GM23338 (cell line): ENCODE results near the gene TUBB3. TPM values are rescaled to one million over a fixed set of nuclear protein-coding genes. Genes with fewer than 3 reads are reported as not detected.

ENCODE experiments used
- ATAC-seq: fragments of 200-7000 bp; cut with Tn5 transposase; 3 replicates; pipeline ENCODE4 v1.9.1; 2020
- DNase-seq: peaks from one replicate; pipeline ENCODE4 v3.0.0-alpha.2; 2015; ENCODE audit warnings: low spot score
- H2AFZ ChIP-seq: fragments of 200-600 bp; sonication (generic); 2 replicates; pipeline ENCODE4 v1.8.0; 2016; ENCODE audit warnings: antibody characterized with exemption, mild to moderate bottlenecking, moderate library complexity
- H3F3A ChIP-seq: fragments of 200-600 bp; sonication (generic); replicated peaks from 2 replicates; pipeline ENCODE4 v1.8.0; 2017; ENCODE audit warnings: antibody characterized with exemption, mixed run types, low read depth
- H3K27ac ChIP-seq: fragments of 200-600 bp; sonication (generic); 2 replicates; pipeline ENCODE4 v1.6.1; 2016; ENCODE audit warnings: low read depth
- H3K27me3 ChIP-seq: fragments of 200-600 bp; sonication (generic); 2 replicates; pipeline ENCODE4 v1.8.0; 2016; ENCODE audit warnings: mild to moderate bottlenecking, mixed run types, moderate library complexity; ENCODE audit not compliant: insufficient read depth
- H3K36me3 ChIP-seq: fragments of 200-600 bp; sonication (generic); 2 replicates; pipeline ENCODE4 v1.8.0; 2016; ENCODE audit warnings: mild to moderate bottlenecking; ENCODE audit not compliant: insufficient read depth
- H3K4me1 ChIP-seq: fragments of 200-600 bp; sonication (generic); 2 replicates; pipeline ENCODE4 v1.8.0; 2016; ENCODE audit warnings: mild to moderate bottlenecking, moderate library complexity; ENCODE audit not compliant: insufficient read depth
- H3K4me2 ChIP-seq: fragments of 200-600 bp; sonication (generic); 2 replicates; pipeline ENCODE4 v1.7.1; 2017; ENCODE audit warnings: mixed run types
- H3K4me3 ChIP-seq: fragments of 200-600 bp; sonication (generic); 2 replicates; pipeline ENCODE4 v1.6.1; 2016; ENCODE audit warnings: mixed run types
- H3K79me2 ChIP-seq: fragments of 200-600 bp; sonication (generic); replicated peaks from 2 replicates; pipeline ENCODE4 v1.8.0; 2017; ENCODE audit warnings: mild to moderate bottlenecking; ENCODE audit not compliant: insufficient read depth
- H3K9me2 ChIP-seq: fragments of 200-600 bp; sonication (generic); 2 replicates; pipeline ENCODE4 v1.8.0; 2017; ENCODE audit not compliant: insufficient read depth
- H4K20me1 ChIP-seq: fragments of 200-600 bp; sonication (generic); replicated peaks from 2 replicates; pipeline ENCODE4 v1.8.0; 2017; ENCODE audit warnings: mild to moderate bottlenecking; ENCODE audit not compliant: insufficient read depth
- H3K27ac Mint-ChIP-seq: 2 replicates; pipeline ENCODE4 v1.8.0; 2020; ENCODE audit warnings: inconsistent platforms, mild to moderate bottlenecking, moderate library complexity, mixed read lengths
- H3K27me3 Mint-ChIP-seq: 3 replicates; pipeline ENCODE4 v1.8.0; 2022; ENCODE audit warnings: low read depth, mild to moderate bottlenecking, moderate library complexity, mixed read lengths, inconsistent platforms; ENCODE audit not compliant: insufficient read depth, poor library complexity
- H3K36me3 Mint-ChIP-seq: 3 replicates; pipeline ENCODE4 v1.8.0; 2021; ENCODE audit warnings: low read depth, mild to moderate bottlenecking, inconsistent platforms, moderate library complexity, mixed read lengths
- H3K4me1 Mint-ChIP-seq: 3 replicates; pipeline ENCODE4 v1.8.0; 2020; ENCODE audit warnings: mild to moderate bottlenecking, inconsistent platforms, mixed read lengths
- H3K4me3 Mint-ChIP-seq: 3 replicates; pipeline ENCODE4 v1.8.0; 2021; ENCODE audit warnings: moderate library complexity, mild to moderate bottlenecking, inconsistent platforms, mixed read lengths
- H3K9me3 Mint-ChIP-seq: 3 replicates; pipeline ENCODE4 v1.8.0; 2020; ENCODE audit warnings: moderate library complexity, mild to moderate bottlenecking, inconsistent platforms, mixed read lengths
- CREB1 ChIP-seq: fragments of 250-450 bp; sonication (Bioruptor Pico); IDR thresholded peaks from 2 replicates; pipeline ENCODE4 v1.5.0; 2020; ENCODE audit warnings: low read depth, mild to moderate bottlenecking, moderate library complexity
- CTCF ChIP-seq, 2 experiments: fragments of 200-600 bp in 1 of 2; sonication (generic) in 1 of 2; conservative IDR thresholded peaks; 2 replicates each; pipeline versions ENCODE4 v1.5.1 to v1.6.1; 2016 to 2017; ENCODE audit warnings: antibody characterized with exemption in 2 of 2, low read depth in 2 of 2, mild to moderate bottlenecking in 2 of 2, moderate library complexity in 1 of 2
- ETS1 ChIP-seq: IDR thresholded peaks from 2 replicates; pipeline ENCODE4 v1.6.1; 2016; ENCODE audit warnings: antibody characterized with exemption
- EZH2 ChIP-seq: fragments of 200-600 bp; sonication (generic); IDR thresholded peaks from one replicate; pipeline ENCODE4 v1.8.0; 2017; ENCODE audit warnings: antibody characterized with exemption, mild to moderate bottlenecking, low read depth; ENCODE audit not compliant: unreplicated experiment
- EZH2phosphoT487 ChIP-seq: fragments of 200-600 bp; sonication (generic); IDR thresholded peaks from one replicate; pipeline ENCODE4 v1.8.1; 2018; ENCODE audit warnings: antibody characterized with exemption; ENCODE audit not compliant: unreplicated experiment
- JUNB ChIP-seq: IDR thresholded peaks from one replicate; pipeline ENCODE4 v1.6.1; 2016; ENCODE audit warnings: antibody characterized with exemption; ENCODE audit not compliant: unreplicated experiment
- NANOG ChIP-seq: IDR thresholded peaks from 2 replicates; pipeline ENCODE4 v1.6.1; 2016; ENCODE audit warnings: antibody characterized with exemption, borderline replicate concordance
- POLR2AphosphoS5 ChIP-seq: IDR thresholded peaks from 2 replicates; pipeline ENCODE4 v1.6.1; 2016; ENCODE audit warnings: antibody characterized with exemption, low read depth
- REST ChIP-seq: IDR thresholded peaks from one replicate; pipeline ENCODE4 v1.6.1; 2018; ENCODE audit warnings: antibody characterized with exemption; ENCODE audit not compliant: unreplicated experiment
- STAT1 ChIP-seq: IDR thresholded peaks from one replicate; pipeline ENCODE4 v1.6.1; 2016; ENCODE audit warnings: antibody characterized with exemption; ENCODE audit not compliant: unreplicated experiment
- ZNF114 ChIP-seq: fragments of 250-450 bp; sonication (Bioruptor Pico); IDR thresholded peaks from 2 replicates; pipeline ENCODE4 v1.5.0; 2020; ENCODE audit warnings: mild to moderate bottlenecking, moderate library complexity
- ZNF331 ChIP-seq: fragments of 250-450 bp; sonication (Bioruptor Pico); IDR thresholded peaks from 2 replicates; pipeline ENCODE4 v1.5.0; 2020; ENCODE audit warnings: low read depth, mild to moderate bottlenecking, moderate library complexity
- ZNF462 ChIP-seq: fragments of 250-450 bp; sonication (Bioruptor Pico); IDR thresholded peaks from 2 replicates; pipeline ENCODE4 v1.5.0; 2020; ENCODE audit warnings: mild to moderate bottlenecking, moderate library complexity
- polyA plus RNA-seq: library from polyadenylated mRNA; unstranded; fragments of >200 nt; fragmentation: Nextera tagmentation; extraction: Ambion mirVana; gene quantifications from 2 replicates; pipeline ENCODE4 v1.2.1, GENCODE V29; 2016
- total RNA-seq: library from RNA; depleted of rRNA; stranded (reverse); fragments of >200 nt; shearing (Covaris generic); gene quantifications from 2 replicates; pipeline ENCODE4 v1.2.3, GENCODE V29; 2014

Gene TUBB3
- total and polyA plus RNA-seq, 2 experiments from 2014 or later = 149 to 443 TPM

- DNase-seq (no peak), ATAC-seq (no peak)
- Histone ChIP-seq H3K79me2 (no peaks in the 10 kb centered on the region), H3K4me3 (no peak overlapping the region), H4K20me1 (no peaks in the 10 kb centered on the region; the same call in 1 of the 2 replicates), H3K36me3 (no peaks in the 10 kb centered on the region), H3K4me1 (no peaks in the 10 kb centered on the region), H3K9me2 (no peaks in the 10 kb centered on the region), H3K27ac (no peak overlapping the region), H2AFZ (no peak overlapping the region), H3K4me2 (no peak overlapping the region), H3F3A (no peaks in the 10 kb centered on the region), H3K27me3 (no peaks in the 10 kb centered on the region)
- H3K36me3 Mint-ChIP-seq = peaks cover 29% of the 10 kb centered on the region
- no peak overlapping the region for H3K27ac Mint-ChIP-seq
- no peak for TF ChIP-seq CREB1 (CRISPR knock-in tag)
- no peak for TF ChIP-seq JUNB
- no peak for TF ChIP-seq ZNF114
- TF ChIP-seq ZNF462 = no peak
- TF ChIP-seq CTCF (conservative IDR thresholded peaks at IDR 0.05; ENCODE audit: low read depth in 2 of 2) = no peak
- TF ChIP-seq STAT1 = no peak
- TF ChIP-seq REST = no peak
- TF ChIP-seq ZNF331 (CRISPR knock-in tag) = no peak
- no peak for TF ChIP-seq EZH2
- no peak for TF ChIP-seq ETS1
- TF ChIP-seq NANOG = no peak
- TF ChIP-seq EZH2phosphoT487 = no peak
- TF ChIP-seq POLR2AphosphoS5 = no peak
- H3K4me3 Mint-ChIP-seq = no peak overlapping the region
- no peaks in the 10 kb centered on the region for H3K9me3 Mint-ChIP-seq
- peaks cover 9% of the 10 kb centered on the region for H3K4me1 Mint-ChIP-seq
- peaks cover 11% of the 10 kb centered on the region for H3K27me3 Mint-ChIP-seq
These were observed 34.2 kb downstream of the TUBB3 start for GRCh38 chr16:89957216-89957785.
